Right lobe of liver (tissue), 4 donors: ENCODE results near the gene TTC38.

ENCODE experiments used
- POLR2A ChIP-seq: fragments of 450-650 bp; IDR thresholded peaks from one replicate; pipeline ENCODE4 v1.6.1; 2017; ENCODE audit warnings: antibody characterized with exemption, mild to moderate bottlenecking
- TF ChIP-seq, protein P1 (sequence below), 4 donors: fragments of 200-600 bp in 3 of 4; fragments of 450-650 bp in 1 of 4; IDR thresholded peaks; one replicate each; pipeline versions ENCODE4 v1.5.1 to v1.8.0; 2016 to 2022; ENCODE audit warnings: antibody characterized with exemption in 4 of 4, mild to moderate bottlenecking in 2 of 4
- donor health status: DM: no; HTN: no; CAD: no.
- donor health status: DM: no; HTN: no; CAD: no.
- donor health status: DM: no; HTN: yes; CAD: no.

DNA sequence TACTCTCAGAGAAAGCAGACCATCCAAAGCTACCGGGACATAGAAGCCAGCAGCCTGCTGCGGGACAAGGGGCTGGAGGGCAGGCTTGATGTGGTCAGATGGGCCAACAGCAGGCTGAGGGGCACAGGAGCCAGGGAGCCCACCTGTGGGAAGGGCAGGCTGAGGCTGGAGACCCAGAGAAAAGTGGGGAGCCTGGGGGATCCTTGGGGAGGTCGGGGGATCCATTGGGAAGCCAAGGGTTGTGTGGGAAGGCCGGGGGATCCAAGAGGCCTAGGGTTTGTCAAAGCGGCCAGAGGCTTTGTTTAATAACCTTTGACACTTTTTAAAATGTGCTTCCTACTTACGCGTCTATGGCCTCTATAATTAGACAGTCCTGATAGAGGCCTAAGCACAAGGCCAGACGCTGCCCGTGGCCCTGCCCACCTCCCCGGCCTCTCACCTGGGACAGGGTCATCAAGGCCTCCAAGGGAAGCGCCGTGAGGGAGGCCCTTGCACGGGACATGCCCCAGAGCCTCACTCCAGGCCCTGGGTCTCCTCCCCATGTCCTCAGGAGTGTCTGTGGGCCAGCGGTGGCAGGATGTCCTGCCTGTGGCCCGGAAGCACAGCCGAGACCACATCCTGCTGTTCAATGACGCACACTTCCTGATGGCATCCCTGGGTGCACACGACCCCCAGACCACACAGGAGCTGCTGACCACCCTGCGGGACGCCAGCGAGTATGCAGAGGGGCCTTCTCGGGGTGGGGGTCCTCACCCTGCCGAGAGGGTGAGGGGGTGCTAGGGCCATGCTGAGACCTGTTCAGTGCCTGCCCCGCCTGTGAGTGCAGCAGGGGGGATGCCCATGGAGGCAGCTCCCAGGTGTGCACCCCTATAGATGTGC, 20.3 kb downstream of the TTC38 start:
- TF ChIP-seq, protein P1, sequence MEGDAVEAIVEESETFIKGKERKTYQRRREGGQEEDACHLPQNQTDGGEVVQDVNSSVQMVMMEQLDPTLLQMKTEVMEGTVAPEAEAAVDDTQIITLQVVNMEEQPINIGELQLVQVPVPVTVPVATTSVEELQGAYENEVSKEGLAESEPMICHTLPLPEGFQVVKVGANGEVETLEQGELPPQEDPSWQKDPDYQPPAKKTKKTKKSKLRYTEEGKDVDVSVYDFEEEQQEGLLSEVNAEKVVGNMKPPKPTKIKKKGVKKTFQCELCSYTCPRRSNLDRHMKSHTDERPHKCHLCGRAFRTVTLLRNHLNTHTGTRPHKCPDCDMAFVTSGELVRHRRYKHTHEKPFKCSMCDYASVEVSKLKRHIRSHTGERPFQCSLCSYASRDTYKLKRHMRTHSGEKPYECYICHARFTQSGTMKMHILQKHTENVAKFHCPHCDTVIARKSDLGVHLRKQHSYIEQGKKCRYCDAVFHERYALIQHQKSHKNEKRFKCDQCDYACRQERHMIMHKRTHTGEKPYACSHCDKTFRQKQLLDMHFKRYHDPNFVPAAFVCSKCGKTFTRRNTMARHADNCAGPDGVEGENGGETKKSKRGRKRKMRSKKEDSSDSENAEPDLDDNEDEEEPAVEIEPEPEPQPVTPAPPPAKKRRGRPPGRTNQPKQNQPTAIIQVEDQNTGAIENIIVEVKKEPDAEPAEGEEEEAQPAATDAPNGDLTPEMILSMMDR (IDR thresholded peaks at IDR 0.05), result no peak
- no peak for TF ChIP-seq POLR2A
